Uterus (tissue), 4 donors: ENCODE data around the gene TMPRSS13. TPM values are rescaled to one million over a fixed set of nuclear protein-coding genes. Genes with fewer than 3 reads are reported as not detected.

Experiments
- DNase-seq, 2 donors: peaks; one replicate each; pipeline ENCODE4 v3.0.0-alpha.2; 2019 to 2020
- H3K27ac ChIP-seq, 2 donors: fragments of 200-600 bp; sonication (generic); 1 replicate in 1 of 2; 2 replicates in 1 of 2; pipeline ENCODE4 v1.5.1; 2016 to 2018
- H3K27me3 ChIP-seq, 2 donors: fragments of 200-600 bp; sonication (generic); one replicate each; pipeline ENCODE4 v1.5.1; 2018 to 2019; ENCODE audit warnings: control low read depth in 1 of 2
- H3K36me3 ChIP-seq, 2 donors: fragments of 200-600 bp; sonication (generic); one replicate each; pipeline ENCODE4 v1.5.1; 2019; ENCODE audit warnings: control low read depth in 1 of 2
- H3K4me1 ChIP-seq, 2 donors: fragments of 200-600 bp; sonication (generic); one replicate each; pipeline ENCODE4 v1.5.1; 2018 to 2019; ENCODE audit warnings: control low read depth in 1 of 2
- H3K4me3 ChIP-seq, 2 donors: fragments of 200-600 bp; sonication (generic); 1 replicate in 1 of 2; 2 replicates in 1 of 2; pipeline ENCODE4 v1.5.1; 2018 to 2019; ENCODE audit warnings: mild to moderate bottlenecking in 1 of 2
- H3K9me3 ChIP-seq, 2 donors: fragments of 200-600 bp; sonication (generic); one replicate each; pipeline ENCODE4 v1.5.1; 2019; ENCODE audit warnings: control low read depth in 1 of 2
- CTCF ChIP-seq, 4 experiments: fragments of 200-600 bp in 2 of 4; fragments of 450-650 bp in 2 of 4; sonication (generic) in 2 of 4; IDR thresholded peaks; one replicate each; pipeline ENCODE4 v1.5.1; 2016 to 2019; ENCODE audit warnings: antibody characterized with exemption in 4 of 4, mild to moderate bottlenecking in 2 of 4, moderate library complexity in 1 of 4
- POLR2A ChIP-seq, 2 donors: fragments of 450-650 bp; IDR thresholded peaks; one replicate each; pipeline ENCODE4 v1.6.1; 2016; ENCODE audit warnings: antibody characterized with exemption in 2 of 2, mild to moderate bottlenecking in 1 of 2, moderate library complexity in 1 of 2
- intact Hi-C: fragments of 100-400 bp; cut with DNase I; formaldehyde crosslinking; loops from one replicate; pipeline ENCODE4 v1.15.1; 2023; ENCODE audit warnings: low total_unique reads
- total RNA-seq, 4 donors: library from RNA; depleted of rRNA in 3 of 4; stranded (reverse); fragments of >200 nt in 3 of 4; gene quantifications; one replicate each; pipeline versions ENCODE4 v1.1.0 to v1.2.4, GENCODE V29; 2014 to 2023
- donor health status: DM: yes; HTN: yes; CAD: no.

Gene TMPRSS13
- total RNA-seq, 4 donors from 2014 or later: 0.15 to 0.90 (median 0.51) TPM; not detected in 1

- intact Hi-C loops: no loop called here
- H3K36me3 ChIP-seq: no peaks in the 10 kb centered on the region
- no peaks in the 10 kb centered on the region for H3K9me3 ChIP-seq
- TF ChIP-seq POLR2A (IDR thresholded peaks at IDR 0.05) (no peak), CTCF (IDR thresholded peaks at IDR 0.05) (no peak)
- H3K4me1 ChIP-seq: no peaks in the 10 kb centered on the region
- DNase-seq: no peak
- no peaks in the 10 kb centered on the region for H3K27me3 ChIP-seq
- H3K27ac ChIP-seq: no peak overlapping the region
- no peak overlapping the region for H3K4me3 ChIP-seq
Measured at GRCh38 chr11:117945047-117945810, 16.0 kb upstream of the TMPRSS13 start.

- TF ChIP-seq CTCF (IDR thresholded peaks at IDR 0.05) (no peak), POLR2A (IDR thresholded peaks at IDR 0.05) (no peak)
- no peak for DNase-seq
- Histone ChIP-seq H3K4me3 (no peak overlapping the region), H3K27me3 (no peaks in the 10 kb centered on the region), H3K4me1 (no peaks in the 10 kb centered on the region), H3K27ac (no peak overlapping the region), H3K9me3 (no peaks in the 10 kb centered on the region), H3K36me3 (no peaks in the 10 kb centered on the region)
- intact Hi-C loops: no loop called here
Measured at GRCh38 chr11:117944554-117944953, 15.4 kb upstream of the TMPRSS13 start.

GRCh38 chr11:117941976-117942654, 12.9 kb upstream of the TMPRSS13 start:
- Histone ChIP-seq H3K27ac (no peak overlapping the region), H3K36me3 (no peaks in the 10 kb centered on the region), H3K27me3 (no peaks in the 10 kb centered on the region), H3K9me3 (no peaks in the 10 kb centered on the region), H3K4me1 (no peaks in the 10 kb centered on the region), H3K4me3 (no peak overlapping the region)
- no peak for TF ChIP-seq POLR2A (IDR thresholded peaks at IDR 0.05)
- no peak for TF ChIP-seq CTCF (IDR thresholded peaks at IDR 0.05)
- intact Hi-C loops: no loop called here
- DNase-seq: no peak

GRCh38 chr11:117941163-117941707, 12.0 kb upstream of the TMPRSS13 start:
- no peaks in the 10 kb centered on the region for H3K9me3 ChIP-seq
- H3K27ac ChIP-seq: no peak overlapping the region
- TF ChIP-seq POLR2A (IDR thresholded peaks at IDR 0.05): no peak
- intact Hi-C loops: no loop called here
- H3K27me3 ChIP-seq: no peaks in the 10 kb centered on the region
- H3K4me3 ChIP-seq: no peak overlapping the region
- no peaks in the 10 kb centered on the region for H3K4me1 ChIP-seq
- no peaks in the 10 kb centered on the region for H3K36me3 ChIP-seq
- DNase-seq: no peak

- intact Hi-C loops: no loop called here
- DNase-seq: no peak
Measured at GRCh38 chr11:117940736-117941135, 11.5 kb upstream of the TMPRSS13 start.

More at GRCh38 chr11:117940736-117941135, 11.5 kb upstream of the TMPRSS13 start:
- Histone ChIP-seq H3K36me3 (no peaks in the 10 kb centered on the region), H3K27me3 (no peaks in the 10 kb centered on the region), H3K27ac (no peak overlapping the region), H3K4me3 (no peak overlapping the region), H3K9me3 (no peaks in the 10 kb centered on the region), H3K4me1 (no peaks in the 10 kb centered on the region)
- TF ChIP-seq CTCF (IDR thresholded peaks at IDR 0.05) (no peak), POLR2A (IDR thresholded peaks at IDR 0.05) (no peak)
